Stimulated activated CD4-positive, alpha-beta T cell treated with anti-CD3 and anti-CD28 coated beads, TNF-alpha, amount 100 ng/mL, for 48 hours (primary cell): Measurements from ENCODE around the gene GFOD1.
"Not testable (repeated sequence)": the region's sequence is repeated elsewhere in the genome, so short reads cannot be mapped to it uniquely, and the experiment has no call there.

ENCODE experiments used
- DNase-seq, 3 donors: peaks; one replicate each; pipeline ENCODE4 v3.0.0-alpha.2; 2020; ENCODE audit warnings: low read depth in 3 of 3

The GFOD1 gene

GRCh38 chr6:13463941-13464340 is 23.5 kb downstream of the GFOD1 start:
- DNase-seq = no peak

DNA sequence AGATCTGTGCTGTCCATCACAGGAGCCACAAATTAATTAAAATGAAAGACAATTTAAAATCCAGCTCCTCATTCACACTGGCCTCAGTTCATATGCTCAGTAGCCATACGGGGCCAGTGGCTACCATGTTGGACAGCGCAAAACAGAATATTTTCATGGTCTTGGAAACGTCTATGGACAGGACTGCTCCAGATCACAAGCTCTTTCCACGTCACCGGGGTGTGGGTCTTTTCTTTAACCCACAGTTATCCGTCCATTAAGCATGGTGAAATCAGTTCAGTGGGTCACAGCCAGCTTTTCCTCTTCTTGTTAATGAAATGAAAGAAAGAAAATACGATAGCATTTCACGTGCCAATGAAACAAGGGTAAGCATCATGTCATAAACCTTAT is 24.1 kb downstream of the GFOD1 start:
- no peak for DNase-seq

- DNase-seq = no peak
Measured at GRCh38 chr6:13462458-13463327, 24.7 kb downstream of the GFOD1 start.

GRCh38 chr6:13461805-13462204 is 25.6 kb downstream of the GFOD1 start:
- no peak for DNase-seq

DNA sequence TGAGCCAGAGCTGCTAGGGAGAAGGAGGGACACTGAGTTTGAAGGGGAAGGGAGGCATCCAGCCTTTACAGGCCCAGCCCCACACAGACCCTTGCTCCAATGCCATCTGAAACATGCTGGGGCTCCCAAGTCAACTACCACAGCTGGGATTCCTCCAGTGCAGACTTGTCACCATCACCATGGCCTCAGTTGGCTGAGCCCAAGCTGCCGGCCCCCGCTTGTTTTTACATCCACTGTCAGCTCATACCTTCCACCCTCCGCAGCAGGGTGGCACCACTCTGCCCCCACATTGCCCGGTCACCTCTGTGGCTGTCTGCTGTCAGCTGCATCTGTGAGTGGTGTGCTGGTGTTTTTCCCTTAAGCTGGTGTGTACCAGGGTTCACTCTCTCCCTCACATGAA is 26.1 kb downstream of the GFOD1 start:
- DNase-seq = no peak

GRCh38 chr6:13460289-13460688 is 27.1 kb downstream of the GFOD1 start:
- DNase-seq = not testable (repeated sequence)

- no peak for DNase-seq
Measured at GRCh38 chr6:13457577-13457976, 29.8 kb downstream of the GFOD1 start.

- no peak for DNase-seq
Measured at GRCh38 chr6:13455552-13455966, 31.8 kb downstream of the GFOD1 start.

- DNase-seq = peak; percentile 46 to 79 (median 67)
Measured at GRCh38 chr6:13454286-13455221, 32.8 kb downstream of the GFOD1 start.

DNA sequence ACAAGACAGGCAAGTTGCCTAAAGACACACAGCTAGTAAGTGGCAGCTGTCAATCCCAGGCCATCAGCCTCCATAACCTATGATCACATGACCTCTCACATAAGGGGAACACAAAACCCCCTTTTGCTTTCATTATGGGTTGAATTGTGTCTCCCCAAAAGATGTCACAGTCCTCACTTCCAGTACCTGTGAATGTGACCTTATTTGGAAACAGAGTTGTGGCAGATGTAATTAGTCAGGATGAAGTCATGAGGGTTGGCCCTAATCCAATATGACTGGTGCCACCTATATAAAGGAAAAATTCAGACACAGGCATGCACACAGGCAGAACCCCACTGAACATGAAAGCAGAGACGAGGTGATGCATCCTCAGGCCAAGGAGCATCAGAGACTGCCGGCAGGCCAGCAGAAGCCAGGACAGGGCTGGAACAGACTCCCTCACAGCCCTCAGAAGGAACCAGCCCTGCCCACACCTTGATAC is 33.6 kb downstream of the GFOD1 start:
- DNase-seq = peak in 2 of 3 donors; percentile 31 to 53

DNA sequence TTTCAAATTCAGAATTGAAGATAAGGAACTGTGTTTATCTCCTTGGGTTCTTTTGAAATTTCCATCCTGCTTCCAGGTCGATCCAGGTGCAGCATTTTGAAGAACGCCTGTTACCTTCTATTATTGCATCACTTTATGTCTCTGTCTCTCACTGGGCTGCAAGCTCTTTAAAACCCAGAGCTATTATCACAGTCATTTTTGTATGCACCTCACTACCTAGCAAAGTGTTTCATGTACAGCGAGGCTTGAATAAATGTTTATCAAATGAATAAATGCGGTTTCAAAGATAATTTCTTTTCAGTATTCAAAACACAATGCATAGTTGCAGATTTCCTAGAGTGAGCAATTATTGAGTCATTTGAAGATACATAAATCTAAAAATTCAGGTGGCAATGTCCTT is 34.2 kb downstream of the GFOD1 start:
- no peak for DNase-seq

- DNase-seq = no peak
Measured at GRCh38 chr6:13452346-13453117, 34.9 kb downstream of the GFOD1 start.

GRCh38 chr6:13451181-13451895 is 36.1 kb downstream of the GFOD1 start:
- no peak for DNase-seq

DNA sequence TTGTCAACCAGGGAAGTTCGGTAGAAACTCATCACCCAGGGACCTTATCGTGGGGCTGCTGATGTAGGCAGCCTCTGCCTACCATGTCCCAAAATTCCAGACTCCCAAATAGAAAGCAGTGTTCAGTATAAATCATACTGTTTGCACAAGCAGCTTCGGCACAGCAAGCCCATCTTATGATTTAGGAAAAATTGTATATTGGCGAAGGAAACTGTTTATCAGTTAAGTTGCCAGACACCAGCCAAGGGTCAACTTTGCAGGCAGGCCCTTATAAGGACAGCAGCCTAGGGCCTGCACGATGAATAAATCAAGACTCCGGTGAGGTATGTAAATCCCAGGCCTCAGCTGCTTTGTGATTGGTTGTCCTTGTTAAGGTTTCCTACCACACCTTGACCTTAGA is 36.8 kb downstream of the GFOD1 start:
- no peak for DNase-seq

DNA sequence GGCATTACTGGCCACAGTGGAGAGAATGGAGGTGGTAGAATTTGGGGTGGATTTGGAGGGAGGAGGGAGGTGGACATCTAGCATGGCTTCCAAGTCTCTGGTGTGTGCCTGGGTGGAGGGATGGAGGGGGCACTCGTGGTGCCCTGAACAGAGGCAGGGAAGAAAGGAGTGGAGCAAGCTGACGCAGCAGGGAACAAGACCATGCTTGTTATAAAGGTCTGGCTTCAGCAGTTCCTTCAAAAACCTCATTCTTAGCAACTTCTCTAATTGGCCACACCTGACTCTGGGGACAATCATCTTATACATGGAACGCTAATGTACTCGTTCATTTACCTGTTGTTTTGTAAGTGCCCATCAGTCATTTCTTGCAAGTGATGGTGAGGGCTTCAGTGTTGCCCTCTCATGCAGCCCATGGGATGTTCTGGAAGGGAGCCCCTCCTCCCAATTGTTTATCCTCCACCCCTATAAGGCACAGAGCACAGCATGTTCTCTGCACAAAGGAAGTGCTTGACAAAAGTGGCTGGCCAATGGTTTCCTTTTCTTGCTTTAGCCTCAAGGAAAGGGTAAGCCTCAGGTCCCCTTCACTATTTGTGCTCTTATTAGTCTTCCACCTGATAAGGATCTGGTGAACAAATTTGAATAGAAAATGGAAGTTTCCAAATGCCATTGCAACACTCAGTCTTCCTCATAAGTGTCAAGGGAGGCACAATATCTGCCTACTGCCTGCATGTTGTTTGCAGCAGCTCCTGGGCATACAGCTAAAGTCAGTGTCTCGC is 39.3 kb downstream of the GFOD1 start:
- DNase-seq = no peak

- DNase-seq = no peak
Measured at GRCh38 chr6:13446381-13446780, 41.0 kb downstream of the GFOD1 start.

DNA sequence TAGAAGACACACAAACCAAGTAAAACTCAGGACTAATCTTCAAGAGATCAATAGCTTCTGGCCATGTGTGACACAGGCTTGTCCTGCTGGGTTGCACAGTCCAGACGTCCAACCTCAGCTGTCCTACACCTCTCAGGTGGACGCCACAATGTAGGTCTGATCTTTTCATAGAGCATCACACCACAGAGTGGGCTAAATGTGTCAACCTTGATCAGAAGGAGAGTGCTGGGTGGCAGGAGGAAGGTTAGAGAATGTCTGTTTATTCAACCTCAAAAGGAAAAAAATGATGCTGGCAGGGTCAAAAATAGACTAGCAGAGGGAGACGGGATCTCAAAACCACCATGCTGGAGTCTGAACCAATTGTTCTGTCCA is 41.7 kb downstream of the GFOD1 start:
- no peak for DNase-seq

DNA sequence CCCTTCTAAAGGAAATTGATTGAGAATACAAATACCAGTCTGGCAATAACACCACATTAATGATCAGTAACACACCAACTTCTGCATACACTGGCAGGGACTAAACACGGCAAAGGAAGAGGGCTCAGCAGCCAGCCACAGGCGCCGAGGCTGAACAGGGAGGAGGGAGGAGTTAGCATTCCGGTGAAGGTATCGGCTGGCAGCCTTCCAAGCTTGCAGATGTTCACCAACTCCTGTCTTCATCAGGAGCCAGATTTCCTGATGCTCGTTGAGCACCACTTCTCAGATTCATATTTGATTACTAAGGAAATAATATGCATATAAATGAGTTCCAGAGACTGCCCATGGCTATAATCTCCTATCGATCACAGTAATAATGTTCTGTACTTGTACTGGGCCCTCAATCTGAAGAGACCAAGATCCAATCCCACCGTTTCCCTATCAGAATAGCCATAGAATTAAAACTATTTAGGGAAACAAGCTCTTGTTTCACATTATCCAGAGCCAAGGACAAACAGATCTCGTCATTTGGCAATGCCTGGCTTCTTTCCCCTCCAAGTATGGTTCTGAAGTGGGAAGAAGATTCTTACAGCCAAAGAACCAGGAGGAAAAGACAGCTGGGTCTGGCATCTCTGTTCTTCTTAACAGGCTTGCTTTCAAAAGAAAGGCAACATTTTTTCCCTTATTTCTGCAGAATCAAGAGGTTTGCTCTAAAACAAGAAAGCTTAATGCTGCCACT is 42.2 kb downstream of the GFOD1 start:
- no peak for DNase-seq

GRCh38 chr6:13444604-13445003 is 42.8 kb downstream of the GFOD1 start:
- no peak for DNase-seq

- DNase-seq = not testable (repeated sequence)
Measured at GRCh38 chr6:13443978-13444377, 43.4 kb downstream of the GFOD1 start.
